HG03039 (cell line): ENCODE data around the gene NAP1L1.

Experiments used
- ATAC-seq: cut with Tn5 transposase; IDR thresholded peaks from one replicate; pipeline ENCODE4 v1.9.1; 2021; ENCODE audit warnings: mild to moderate bottlenecking, moderate library complexity; ENCODE audit not compliant: unreplicated experiment

Gene NAP1L1

GRCh38 chr12:76041406-76041805, 43.1 kb downstream of the NAP1L1 start:
- ATAC-seq, result no peak

DNA sequence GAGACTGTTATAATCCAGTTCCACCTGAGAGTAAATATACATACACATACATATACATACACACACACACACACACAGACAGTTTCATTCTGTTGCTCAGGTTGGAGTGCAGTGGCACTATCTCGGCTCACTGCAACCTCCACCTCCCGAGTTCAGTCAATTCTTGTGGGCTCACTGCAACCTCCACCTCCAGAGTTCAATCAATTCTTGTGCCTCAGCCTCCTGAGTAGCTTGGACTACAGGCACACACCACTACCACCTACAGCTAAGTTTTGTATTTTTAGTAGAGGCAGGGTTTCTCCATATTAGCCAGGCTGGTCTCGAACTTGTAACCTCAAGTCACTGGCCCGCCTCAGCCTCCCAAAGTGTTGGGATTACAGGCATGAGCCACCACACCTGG, 44.0 kb downstream of the NAP1L1 start:
- no peak for ATAC-seq

- no peak for ATAC-seq
Measured at GRCh38 chr12:76038176-76038575, 46.3 kb downstream of the NAP1L1 start.

DNA sequence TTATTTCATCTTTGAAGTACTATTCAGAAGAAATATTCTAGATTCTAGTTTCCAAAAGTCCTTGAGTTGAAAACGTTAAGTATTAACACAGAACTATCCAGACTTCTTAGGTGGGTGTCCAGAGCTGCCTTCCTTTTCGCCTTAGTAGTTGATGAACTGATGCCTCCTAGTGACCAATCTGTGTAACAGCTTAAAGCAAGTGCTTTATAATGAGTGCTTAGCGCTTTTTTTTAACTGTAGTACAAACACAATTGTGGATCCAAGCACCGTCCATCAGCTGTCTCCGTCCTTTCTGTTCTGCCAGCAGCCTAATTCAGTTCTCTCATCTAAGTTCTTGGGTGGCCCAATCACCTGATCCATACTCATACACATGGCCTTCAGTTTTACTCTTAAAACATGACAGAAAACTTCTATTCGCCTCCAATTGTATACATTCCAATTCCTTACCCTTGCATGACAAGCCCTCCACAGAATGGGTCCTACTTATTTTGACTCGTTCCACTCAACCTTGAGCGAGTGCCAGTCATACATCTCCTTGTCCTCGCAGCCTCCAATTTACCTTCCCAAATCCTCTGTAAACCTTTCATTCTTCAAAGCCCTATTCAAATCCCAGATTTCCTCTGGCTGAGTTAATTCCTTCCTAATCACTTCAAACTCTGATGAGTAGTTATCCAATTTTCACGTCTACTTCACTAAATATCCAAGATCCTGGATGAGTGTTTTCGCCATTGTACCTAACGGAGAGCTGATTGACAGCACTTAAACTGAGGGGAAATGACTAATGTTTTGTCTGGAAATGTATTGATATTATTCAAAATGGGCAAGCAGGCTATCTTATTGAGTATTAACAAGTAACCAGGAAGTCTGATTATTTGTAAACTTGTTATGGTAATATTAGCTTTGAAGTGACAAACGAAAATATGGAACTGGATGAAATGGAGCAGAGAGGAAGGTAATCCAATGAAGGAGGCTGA, 47.1 kb downstream of the NAP1L1 start:
- ATAC-seq, result no peak

- ATAC-seq, result no peak
Measured at GRCh38 chr12:76035045-76035444, 49.4 kb downstream of the NAP1L1 start.

GRCh38 chr12:76033081-76034011, 51.1 kb downstream of the NAP1L1 start:
- ATAC-seq, result no peak

- peak; percentile 35 for ATAC-seq
Measured at GRCh38 chr12:76032043-76032981, 52.2 kb downstream of the NAP1L1 start.

DNA sequence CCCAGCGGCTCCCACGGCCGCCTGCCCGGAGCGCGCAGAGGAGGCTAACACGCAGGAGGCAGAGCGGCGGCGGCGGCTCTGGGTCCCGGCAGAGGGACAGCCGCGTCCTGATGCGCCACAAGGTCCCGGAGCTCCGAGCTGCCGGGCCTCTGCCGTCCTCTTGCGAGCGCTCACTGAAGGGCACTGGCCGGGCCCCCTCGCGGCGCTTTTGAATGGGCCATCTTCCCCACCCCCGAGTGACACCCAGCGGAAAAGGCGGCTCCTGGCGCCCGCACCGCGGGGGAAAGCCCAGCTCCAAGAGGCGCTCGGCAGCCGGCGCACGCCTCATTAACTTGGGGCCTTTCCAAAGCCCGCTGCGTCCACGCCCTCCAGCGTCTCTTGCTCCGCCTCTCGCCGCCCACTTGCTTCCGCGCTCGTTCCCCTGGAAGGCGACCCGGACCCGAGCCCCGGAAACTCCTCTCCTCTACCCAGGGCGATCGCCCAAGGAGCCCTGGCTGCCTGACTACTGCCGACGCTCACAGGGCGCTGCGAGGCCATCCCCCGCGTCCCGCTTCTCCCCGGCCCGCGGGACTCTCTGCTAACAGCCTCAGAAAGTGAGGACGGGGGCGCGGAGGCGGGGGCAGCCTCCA, 53.0 kb downstream of the NAP1L1 start, which contains the start of gene PHLDA1:
TSS of gene PHLDA1 (minus strand) at position 363 of the 629 bp plus-strand sequence.
- peak; percentile 84 for ATAC-seq

DNA sequence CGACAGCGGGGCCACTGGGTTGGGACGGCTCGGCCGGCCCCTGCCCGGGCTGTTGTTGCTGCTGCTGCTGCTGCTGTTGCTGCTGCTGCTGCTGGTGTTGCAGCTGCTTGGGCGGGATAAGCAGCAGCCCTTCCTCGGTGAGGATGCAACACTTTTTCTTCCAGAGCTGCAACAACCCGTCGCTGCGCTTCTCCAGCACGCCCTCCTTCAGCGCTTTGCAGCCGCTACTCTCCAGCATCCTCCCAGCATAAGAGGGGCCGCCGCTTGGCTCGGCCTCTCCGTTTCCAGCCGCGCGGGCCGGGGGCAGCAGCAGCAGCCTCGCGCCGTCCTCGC, 53.4 kb downstream of the NAP1L1 start:
- ATAC-seq, result peak; percentile 3

- ATAC-seq, result no peak
Measured at GRCh38 chr12:76030341-76031080, 54.0 kb downstream of the NAP1L1 start.

- no peak for ATAC-seq
Measured at GRCh38 chr12:76029982-76030340, 54.5 kb downstream of the NAP1L1 start.

DNA sequence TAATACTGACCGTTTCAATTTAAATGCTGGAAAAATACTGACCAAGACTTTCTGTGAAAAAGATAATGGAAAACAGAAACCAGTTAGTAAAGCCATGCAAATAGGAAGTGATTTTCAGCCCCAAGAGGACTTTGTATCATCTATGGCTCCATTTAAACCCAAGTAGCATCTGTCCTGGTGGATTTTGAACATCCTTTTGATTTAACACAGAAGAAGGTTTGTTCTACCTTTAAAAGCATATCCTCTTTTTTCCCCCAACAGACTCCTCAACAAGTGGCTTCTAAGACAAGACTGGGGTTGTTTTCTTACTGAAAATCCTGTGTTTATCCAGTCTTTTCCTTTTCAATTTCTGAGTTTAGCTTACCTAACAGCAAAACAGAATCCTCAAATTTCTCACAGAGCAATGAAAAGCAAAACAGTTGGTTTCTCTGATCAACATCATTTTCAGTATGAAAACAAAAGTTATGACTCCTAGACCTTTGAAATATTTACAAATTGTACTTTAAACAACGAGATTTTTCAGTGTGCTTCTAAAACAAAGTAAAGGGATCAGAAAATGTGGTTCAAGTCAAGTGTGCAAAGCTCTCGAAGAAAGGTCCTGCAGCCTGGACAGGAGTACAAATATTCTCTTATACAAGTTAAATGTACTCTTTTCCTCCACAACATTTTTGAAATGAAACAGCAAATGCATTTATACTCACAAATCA, 55.8 kb downstream of the NAP1L1 start:
- no peak for ATAC-seq

- no peak for ATAC-seq
Measured at GRCh38 chr12:76026643-76027063, 57.8 kb downstream of the NAP1L1 start.

DNA sequence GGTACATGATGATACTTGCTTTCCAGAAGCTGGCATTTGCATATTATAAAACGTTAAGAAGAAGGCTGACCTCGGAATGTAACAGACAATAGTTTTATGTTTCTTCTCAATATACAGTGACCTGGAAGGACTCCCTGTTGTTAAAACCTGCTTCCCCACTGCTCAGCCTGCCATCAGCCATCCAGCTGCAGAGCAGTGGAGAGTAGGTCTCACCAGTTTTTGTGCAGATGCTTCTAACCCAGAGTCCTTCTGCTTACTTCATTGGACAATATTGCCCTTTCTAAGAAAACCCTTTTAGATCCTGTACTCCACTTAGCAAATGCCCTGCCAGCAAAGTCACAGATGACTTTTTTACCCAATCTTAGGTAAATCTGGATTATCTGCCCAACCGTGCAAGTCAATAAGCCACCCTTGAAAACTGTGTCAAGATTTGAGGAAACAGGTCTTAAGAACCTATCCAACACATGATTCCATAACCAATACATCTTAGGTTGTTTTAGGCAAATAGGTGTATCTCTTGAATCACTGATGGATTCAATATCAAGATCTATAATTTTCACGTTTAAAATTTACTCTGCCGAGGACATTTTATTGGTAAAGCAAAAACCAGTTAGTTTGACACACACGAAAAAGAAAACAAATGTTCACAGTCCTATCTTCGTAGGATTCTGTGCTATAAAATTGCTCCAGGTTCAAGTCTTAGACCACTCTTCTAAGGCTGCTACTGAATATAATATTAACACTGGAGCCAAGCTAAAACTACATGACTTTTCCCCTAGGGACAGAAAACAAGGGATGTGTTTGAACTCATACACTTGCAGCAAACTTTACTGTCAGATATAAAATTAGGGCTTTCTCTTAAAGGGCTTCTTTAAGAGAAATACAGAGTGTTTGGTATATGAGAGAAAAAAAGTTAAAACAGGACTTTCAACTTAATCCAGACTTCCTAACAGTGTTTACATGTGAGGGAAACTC, 58.6 kb downstream of the NAP1L1 start:
- no peak for ATAC-seq

GRCh38 chr12:76024942-76025600, 59.4 kb downstream of the NAP1L1 start:
- no peak for ATAC-seq

- no peak for ATAC-seq
Measured at GRCh38 chr12:76024102-76024781, 60.2 kb downstream of the NAP1L1 start.
